Activated CD8-positive, alpha-beta T cell treated with anti-CD3 and anti-CD28 coated beads for 36 hours (primary cell): ENCODE results near the gene PPP4R2. TPM values are rescaled to one million over a fixed set of nuclear protein-coding genes. Genes with fewer than 3 reads are reported as not detected.

Source experiments
- ATAC-seq: fragments of 200-7000 bp; cut with Tn5 transposase; one replicate; pipeline ENCODE4 v1.10.0; 2021; ENCODE audit warnings: mild to moderate bottlenecking, moderate library complexity
- CTCF ChIA-PET: fragments of 350-600 bp; sonication (Branson Sonifier 250); formaldehyde crosslinking; loops from one replicate; lab custom pipeline; 2021; ENCODE audit warnings: antibody characterized with exemption; lab: Charles Lee
- POLR2A ChIA-PET: fragments of 350-600 bp; sonication (Branson Sonifier 250); formaldehyde crosslinking; loops from one replicate; lab custom pipeline; 2021; ENCODE audit warnings: antibody characterized with exemption; lab: Charles Lee
- DNase-seq: peaks from one replicate; pipeline ENCODE4 v3.0.0-alpha.2; 2020
- H3K27ac Mint-ChIP-seq: one replicate; pipeline ENCODE4 v1.8.0; 2021; ENCODE audit warnings: mild to moderate bottlenecking, mixed read lengths
- H3K27me3 Mint-ChIP-seq: one replicate; pipeline ENCODE4 v1.8.0; 2021; ENCODE audit warnings: mixed read lengths
- H3K36me3 Mint-ChIP-seq: one replicate; pipeline ENCODE4 v1.8.0; 2021; ENCODE audit warnings: low read depth, mixed read lengths
- H3K4me1 Mint-ChIP-seq: one replicate; pipeline ENCODE4 v1.8.0; 2021; ENCODE audit warnings: low read depth, mixed read lengths
- H3K4me3 Mint-ChIP-seq: one replicate; pipeline ENCODE4 v1.8.0; 2021; ENCODE audit warnings: mild to moderate bottlenecking, moderate library complexity, mixed read lengths
- H3K9me3 Mint-ChIP-seq: one replicate; pipeline ENCODE4 v1.8.0; 2021; ENCODE audit warnings: mixed read lengths
- intact Hi-C: fragments of 100-400 bp; cut with micrococcal nuclease; formaldehyde crosslinking; loops from one replicate; pipeline ENCODE4 v1.10.0; 2022
- total RNA-seq, 2 experiments: library from RNA; stranded (reverse); gene quantifications; one replicate each; pipeline ENCODE4 v1.2.3, GENCODE V29; 2021
- TF ChIP-seq, protein P1 (sequence below): fragments of 200-600 bp; IDR thresholded peaks from one replicate; pipeline ENCODE4 v1.8.0; 2022; ENCODE audit warnings: antibody characterized with exemption, mild to moderate bottlenecking

PPP4R2 gene
- total RNA-seq, 2 experiments from 2014 or later, result 85.5 to 88.6 TPM

- intact Hi-C loops, result no loop called here
- ATAC-seq (no peak), DNase-seq (no peak)
- peaks cover 79% of the 10 kb centered on the region for H3K36me3 Mint-ChIP-seq
- H3K9me3 Mint-ChIP-seq, result no peaks in the 10 kb centered on the region
- peaks cover 86% of the 10 kb centered on the region for H3K4me1 Mint-ChIP-seq
- TF ChIP-seq, protein P1, sequence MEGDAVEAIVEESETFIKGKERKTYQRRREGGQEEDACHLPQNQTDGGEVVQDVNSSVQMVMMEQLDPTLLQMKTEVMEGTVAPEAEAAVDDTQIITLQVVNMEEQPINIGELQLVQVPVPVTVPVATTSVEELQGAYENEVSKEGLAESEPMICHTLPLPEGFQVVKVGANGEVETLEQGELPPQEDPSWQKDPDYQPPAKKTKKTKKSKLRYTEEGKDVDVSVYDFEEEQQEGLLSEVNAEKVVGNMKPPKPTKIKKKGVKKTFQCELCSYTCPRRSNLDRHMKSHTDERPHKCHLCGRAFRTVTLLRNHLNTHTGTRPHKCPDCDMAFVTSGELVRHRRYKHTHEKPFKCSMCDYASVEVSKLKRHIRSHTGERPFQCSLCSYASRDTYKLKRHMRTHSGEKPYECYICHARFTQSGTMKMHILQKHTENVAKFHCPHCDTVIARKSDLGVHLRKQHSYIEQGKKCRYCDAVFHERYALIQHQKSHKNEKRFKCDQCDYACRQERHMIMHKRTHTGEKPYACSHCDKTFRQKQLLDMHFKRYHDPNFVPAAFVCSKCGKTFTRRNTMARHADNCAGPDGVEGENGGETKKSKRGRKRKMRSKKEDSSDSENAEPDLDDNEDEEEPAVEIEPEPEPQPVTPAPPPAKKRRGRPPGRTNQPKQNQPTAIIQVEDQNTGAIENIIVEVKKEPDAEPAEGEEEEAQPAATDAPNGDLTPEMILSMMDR, result no peak
- H3K27ac Mint-ChIP-seq, result peak overlapping the region; percentile 46
- ChIA-PET POLR2A (interaction anchor here (0.7 to 1.2 kb wide), 2 partner anchors 10 to 60 kb away, joined by 4 to 5 read pairs; no protein-coding TSS in a partner anchor), CTCF (interaction anchor here (0.7 kb wide), 1 partner anchor 52 kb away, joined by 3 read pairs; no protein-coding TSS in a partner anchor)
- no peaks in the 10 kb centered on the region for H3K27me3 Mint-ChIP-seq
- H3K4me3 Mint-ChIP-seq, result no peak overlapping the region
Observed at GRCh38 chr3:73004316-73004715, 7.7 kb downstream of the PPP4R2 start.

- intact Hi-C loops, result no loop called here
- Mint-ChIP-seq H3K27ac (peak overlapping the region; percentile 6), H3K9me3 (no peaks in the 10 kb centered on the region), H3K4me1 (peaks cover 89% of the 10 kb centered on the region), H3K36me3 (peaks cover 79% of the 10 kb centered on the region), H3K27me3 (no peaks in the 10 kb centered on the region), H3K4me3 (no peak overlapping the region)
- no peak for DNase-seq
- ChIA-PET POLR2A (interaction anchor here (0.7 to 1.0 kb wide), 2 partner anchors 23 to 31 kb away, joined by 3 to 4 read pairs; no protein-coding TSS in a partner anchor), CTCF (interaction anchor here (0.9 to 3.8 kb wide), 3 partner anchors 11 to 69 kb away, joined by 3 to 13 read pairs (median 4); no protein-coding TSS in a partner anchor)
- peak; percentile 56 for ATAC-seq
- TF ChIP-seq, protein P1, result no peak
Observed at GRCh38 chr3:73007992-73008712, 11.5 kb downstream of the PPP4R2 start.

GRCh38 chr3:73009008-73009407 is 12.4 kb downstream of the PPP4R2 start:
- Mint-ChIP-seq H3K27me3 (no peaks in the 10 kb centered on the region), H3K36me3 (peaks cover 70% of the 10 kb centered on the region), H3K4me3 (no peak overlapping the region), H3K4me1 (peaks cover 87% of the 10 kb centered on the region), H3K9me3 (no peaks in the 10 kb centered on the region), H3K27ac (no peak overlapping the region)
- intact Hi-C loops, result no loop called here
- POLR2A ChIA-PET, result interaction anchor here (0.7 kb wide), 1 partner anchor 22 kb away, joined by 4 read pairs; no protein-coding TSS in a partner anchor
- CTCF ChIA-PET, result interaction anchor here (1.4 to 3.8 kb wide), 2 partner anchors 15 to 47 kb away, joined by 4 to 13 read pairs; no protein-coding TSS in a partner anchor
- no peak for ATAC-seq
- DNase-seq, result no peak
- TF ChIP-seq, protein P1, result no peak

GRCh38 chr3:73009750-73010149 is 13.1 kb downstream of the PPP4R2 start:
- no peak overlapping the region for H3K4me3 Mint-ChIP-seq
- ChIA-PET POLR2A (interaction anchor here (0.9 kb wide), 1 partner anchor 11 kb away, joined by 4 read pairs; no protein-coding TSS in a partner anchor), CTCF (interaction anchor here (0.8 to 3.8 kb wide), 6 partner anchors 9 to 77 kb away, joined by 3 to 13 read pairs (median 4); no protein-coding TSS in a partner anchor)
- H3K9me3 Mint-ChIP-seq, result no peaks in the 10 kb centered on the region
- peak overlapping the region; percentile 18 for H3K27ac Mint-ChIP-seq
- intact Hi-C loops, result no loop called here
- TF ChIP-seq, protein P1, result no peak
- H3K4me1 Mint-ChIP-seq, result peaks cover 82% of the 10 kb centered on the region
- H3K27me3 Mint-ChIP-seq, result no peaks in the 10 kb centered on the region
- H3K36me3 Mint-ChIP-seq, result peaks cover 63% of the 10 kb centered on the region
- no peak for ATAC-seq
- no peak for DNase-seq
